Spleen (tissue), 11 donors: Measurements from ENCODE around the gene UQCC2. TPM values are rescaled to one million over a fixed set of nuclear protein-coding genes. Genes with fewer than 3 reads are reported as not detected.

Source experiments
- DNase-seq: peaks from one replicate; pipeline ENCODE4 v3.0.0-alpha.2; 2020
- H3K27ac ChIP-seq, 8 donors: fragments of 200-600 bp; sonication (generic) in 7 of 8; 1 replicate in 4 of 8; 2 replicates in 4 of 8; pipeline versions ENCODE4 v1.5.0 to v1.8.0; 2016 to 2021; ENCODE audit warnings: inconsistent platforms in 4 of 8, mild to moderate bottlenecking in 4 of 8, moderate library complexity in 1 of 8
- H3K27me3 ChIP-seq, 7 donors: fragments of 200-600 bp; sonication (generic) in 6 of 7; replicated peaks in 1 of 7; 1 replicate in 4 of 7; 2 replicates in 3 of 7; pipeline versions ENCODE4 v1.5.0 to v1.8.0; 2016 to 2021; ENCODE audit warnings: inconsistent platforms in 3 of 7, mild to moderate bottlenecking in 1 of 7
- H3K36me3 ChIP-seq, 6 donors: fragments of 200-600 bp; sonication (generic) in 5 of 6; 1 replicate in 4 of 6; 2 replicates in 2 of 6; pipeline versions ENCODE4 v1.5.0 to v1.8.0; 2016 to 2021; ENCODE audit warnings: inconsistent platforms in 2 of 6
- H3K4me1 ChIP-seq, 6 donors: fragments of 200-600 bp; sonication (generic) in 5 of 6; 1 replicate in 3 of 6; 2 replicates in 3 of 6; pipeline versions ENCODE4 v1.5.0 to v1.8.0; 2016 to 2021; ENCODE audit warnings: inconsistent platforms in 3 of 6
- H3K4me3 ChIP-seq, 8 donors: fragments of 200-600 bp; sonication (generic) in 7 of 8; 1 replicate in 4 of 8; 2 replicates in 4 of 8; pipeline versions ENCODE4 v1.5.0 to v1.8.0; 2016 to 2021; ENCODE audit warnings: inconsistent platforms in 4 of 8, mild to moderate bottlenecking in 4 of 8, moderate library complexity in 2 of 8
- H3K9me3 ChIP-seq, 8 donors: fragments of 200-600 bp; sonication (generic) in 7 of 8; 1 replicate in 4 of 8; 2 replicates in 4 of 8; pipeline versions ENCODE4 v1.5.0 to v1.8.0; 2016 to 2021; ENCODE audit warnings: inconsistent platforms in 4 of 8
- POLR2A ChIP-seq, 3 donors: fragments of 450-650 bp; IDR thresholded peaks; one replicate each; pipeline ENCODE4 v1.5.1; 2017; ENCODE audit warnings: antibody characterized with exemption in 3 of 3, mild to moderate bottlenecking in 1 of 3
- POLR2AphosphoS5 ChIP-seq, 3 donors: sonication (generic); formaldehyde crosslinking; IDR thresholded peaks; one replicate each; pipeline ENCODE4 v1.5.1; 2017; ENCODE audit warnings: antibody characterized with exemption in 3 of 3
- WGBS, 5 donors: extraction: QIAGEN DNeasy Blood & Tissue Kit in 3 of 5; methylation state at CpG; one replicate each; pipeline versions ENCODE4 v1.1.5 to v1.1.7; 2013 to 2018; 5-methylcytosine and 5-hydroxymethylcytosine counted together
- intact Hi-C: fragments of 100-400 bp; cut with DNase I; formaldehyde crosslinking; loops from one replicate; pipeline ENCODE4 v1.15.0; 2023; ENCODE audit warnings: low total_unique reads
- polyA plus RNA-seq, 3 donors: library from polyadenylated mRNA; stranded (reverse); fragments of 200-250 nt; gene quantifications; one replicate each; pipeline ENCODE4 v1.2.1, GENCODE V29; 2013
- total RNA-seq, 7 donors: library from RNA; depleted of rRNA in 3 of 7; stranded (reverse); fragments of >200 nt in 3 of 7; fragmentation: NEBNext Ultra II Directional in 4 of 7; extraction: Animal tissue kit (Norgen Biotek cat#: 25700) in 4 of 7; gene quantifications; one replicate each; pipeline versions ENCODE4 v1.1.0 to v1.2.1, GENCODE V29; 2016 to 2021
- TF ChIP-seq, protein P1 (sequence below), 11 experiments: fragments of 200-600 bp in 7 of 11; fragments of 450-650 bp in 4 of 11; sonication (generic) in 4 of 11; IDR thresholded peaks in 8 of 11; conservative IDR thresholded peaks in 3 of 11; 1 replicate in 7 of 11; 2 replicates in 4 of 11; pipeline versions ENCODE4 v1.4.0 to v1.8.0; 2016 to 2021; ENCODE audit warnings: antibody characterized with exemption in 11 of 11, inconsistent platforms in 4 of 11, mild to moderate bottlenecking in 1 of 11
- donor health status: healthy with polysubstance abuse.
- donor health status: DM: no; HTN: no; CAD: no; lungs with moderate emphysema.
- donor health status: DM: no; HTN: no; CAD: no.
- donor health status: Bipolar disorder and iron deficiency.
- donor health status: healthy.
- donor health status: DM: no; HTN: no; CAD: no.
- donor health status: DM: yes; HTN: yes; CAD: no.

Gene UQCC2
- total and polyA plus RNA-seq, 10 donors: 8.7 to 77.0 (median 34.1) TPM

DNA sequence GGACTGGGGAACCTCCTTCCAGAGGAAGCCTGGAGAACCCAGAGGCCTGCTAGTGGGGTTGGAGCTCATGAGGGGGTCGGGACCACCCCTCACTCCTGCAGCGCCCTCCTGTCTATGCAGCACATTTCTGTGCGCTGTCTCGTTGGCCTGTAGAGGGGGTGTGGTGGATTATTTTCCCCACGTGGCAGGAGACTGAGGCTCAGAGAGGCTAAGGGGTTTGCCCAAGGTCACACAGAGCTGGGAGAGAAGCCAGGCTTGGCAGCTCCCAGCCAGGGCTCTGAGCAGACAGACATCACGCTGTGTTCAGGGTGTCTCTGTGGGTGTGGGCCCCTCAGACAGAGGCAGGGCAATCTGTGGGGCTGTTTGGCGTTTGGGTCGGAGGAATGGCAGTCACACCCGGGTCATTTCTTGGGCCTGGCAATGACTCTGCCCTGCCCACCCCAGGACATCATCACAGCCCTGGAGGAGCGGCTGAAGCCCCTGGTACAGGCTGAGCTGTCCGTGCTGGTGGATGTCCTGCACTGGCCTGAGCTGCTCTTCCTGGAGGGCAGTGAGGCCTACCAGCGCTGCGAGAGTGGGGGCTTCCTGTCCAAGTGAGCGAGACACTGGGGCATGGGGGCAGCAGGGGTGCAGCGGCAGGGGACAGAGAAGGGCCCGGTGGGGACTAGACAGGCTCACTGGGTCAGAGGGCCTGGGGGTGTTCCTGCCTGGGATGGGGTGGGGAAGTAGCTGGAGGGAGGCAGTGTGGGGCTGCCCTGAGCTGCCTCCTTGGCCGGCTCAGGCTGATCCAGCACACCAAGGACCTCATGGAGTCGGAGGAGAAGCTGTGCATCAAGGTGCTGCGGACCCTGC is 27.7 kb downstream of the UQCC2 start:
- Histone ChIP-seq H3K27me3 (no peaks in the 10 kb centered on the region), H3K4me3 (no peak overlapping the region), H3K9me3 (no peaks in the 10 kb centered on the region), H3K27ac (peak overlapping the region in 1 of 8 donors; percentile 18), H3K36me3 (peaks cover 0 to 100% (median 96%) of the 10 kb centered on the region in 6 donors), H3K4me1 (peaks cover 0 to 22% (median 10%) of the 10 kb centered on the region in 6 donors)
- WGBS, 5 donors: 74 to 86% (median 83%) methylated on average over 10 to 19 of the region's 19 CpGs
- peak; percentile 72 for DNase-seq
- TF ChIP-seq POLR2A (IDR thresholded peaks at IDR 0.05): no peak
- TF ChIP-seq, protein P1, sequence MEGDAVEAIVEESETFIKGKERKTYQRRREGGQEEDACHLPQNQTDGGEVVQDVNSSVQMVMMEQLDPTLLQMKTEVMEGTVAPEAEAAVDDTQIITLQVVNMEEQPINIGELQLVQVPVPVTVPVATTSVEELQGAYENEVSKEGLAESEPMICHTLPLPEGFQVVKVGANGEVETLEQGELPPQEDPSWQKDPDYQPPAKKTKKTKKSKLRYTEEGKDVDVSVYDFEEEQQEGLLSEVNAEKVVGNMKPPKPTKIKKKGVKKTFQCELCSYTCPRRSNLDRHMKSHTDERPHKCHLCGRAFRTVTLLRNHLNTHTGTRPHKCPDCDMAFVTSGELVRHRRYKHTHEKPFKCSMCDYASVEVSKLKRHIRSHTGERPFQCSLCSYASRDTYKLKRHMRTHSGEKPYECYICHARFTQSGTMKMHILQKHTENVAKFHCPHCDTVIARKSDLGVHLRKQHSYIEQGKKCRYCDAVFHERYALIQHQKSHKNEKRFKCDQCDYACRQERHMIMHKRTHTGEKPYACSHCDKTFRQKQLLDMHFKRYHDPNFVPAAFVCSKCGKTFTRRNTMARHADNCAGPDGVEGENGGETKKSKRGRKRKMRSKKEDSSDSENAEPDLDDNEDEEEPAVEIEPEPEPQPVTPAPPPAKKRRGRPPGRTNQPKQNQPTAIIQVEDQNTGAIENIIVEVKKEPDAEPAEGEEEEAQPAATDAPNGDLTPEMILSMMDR (IDR thresholded peaks at IDR 0.05 in 8 of 11, conservative IDR thresholded peaks at IDR 0.05 in 3 of 11): no peak
- intact Hi-C loops: no loop called here

DNA sequence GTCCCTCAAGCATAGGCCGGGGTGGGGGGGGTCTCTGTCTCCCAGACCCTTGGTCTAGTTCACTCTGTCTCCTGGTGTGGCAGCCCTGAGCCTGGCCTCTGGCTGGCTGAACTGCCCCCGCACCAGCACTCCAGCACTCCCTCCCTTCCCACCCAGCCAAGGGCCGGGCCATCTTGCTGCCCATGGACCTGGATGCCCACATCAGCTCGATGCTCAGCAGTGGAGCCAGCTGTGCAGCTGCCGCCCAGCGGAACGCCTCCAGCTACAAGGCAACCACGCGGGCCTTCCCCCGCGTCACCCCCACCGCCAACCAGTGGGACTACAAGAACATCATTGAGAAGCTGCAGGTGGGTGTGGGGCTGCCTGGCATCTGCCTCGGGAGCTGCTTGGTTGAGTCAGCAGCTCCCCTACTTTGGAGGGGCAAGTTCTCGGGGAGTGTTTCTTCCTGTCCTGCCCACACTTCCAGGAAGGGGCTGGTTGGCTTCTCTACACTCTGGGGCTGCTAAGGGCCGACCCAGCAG is 28.4 kb downstream of the UQCC2 start:
- Histone ChIP-seq H3K27ac (peak overlapping the region in 2 of 8 donors; percentile 18 to 36), H3K36me3 (peaks cover 0 to 100% (median 96%) of the 10 kb centered on the region in 6 donors), H3K9me3 (no peaks in the 10 kb centered on the region), H3K27me3 (no peaks in the 10 kb centered on the region), H3K4me1 (peaks cover 0 to 22% (median 10%) of the 10 kb centered on the region in 6 donors), H3K4me3 (no peak overlapping the region)
- WGBS, 5 donors: 62 to 80% (median 74%) methylated on average over 10 to 15 of the region's 15 CpGs
- TF ChIP-seq POLR2A (IDR thresholded peaks at IDR 0.05) (no peak), POLR2AphosphoS5 (IDR thresholded peaks at IDR 0.05) (peak in 2 of 3 donors; percentile 18 to 43)
- intact Hi-C loops: no loop called here
- DNase-seq: peak; percentile 78

DNA sequence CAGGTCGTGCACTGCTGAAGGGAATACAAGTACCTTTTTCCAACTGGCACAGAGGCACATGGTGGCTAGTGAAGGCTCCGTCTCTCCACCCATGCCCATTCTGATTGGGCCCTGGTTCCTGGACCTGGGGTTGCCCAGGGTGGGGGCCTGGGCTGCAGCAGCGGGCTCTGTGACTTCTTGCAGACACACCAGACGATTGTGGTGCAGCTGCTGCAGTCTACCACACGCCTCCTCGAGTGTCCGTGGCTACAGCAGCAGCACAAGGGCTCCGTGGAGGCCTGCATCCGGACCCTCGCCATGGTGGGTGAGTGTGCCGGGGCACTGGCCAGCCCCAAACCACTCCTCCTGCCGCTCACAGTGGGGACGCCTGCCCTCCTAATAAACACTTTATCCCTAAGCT is 29.2 kb downstream of the UQCC2 start:
- H3K27ac ChIP-seq: no peak overlapping the region
- H3K9me3 ChIP-seq: no peaks in the 10 kb centered on the region
- intact Hi-C loops: no loop called here
- H3K27me3 ChIP-seq: no peaks in the 10 kb centered on the region
- peaks cover 0 to 100% (median 96%) of the 10 kb centered on the region in 6 donors for H3K36me3 ChIP-seq
- H3K4me3 ChIP-seq: no peak overlapping the region
- no peak for DNase-seq
- 92 to 96% (median 95%) methylated on average over 13 of the region's 13 CpGs for WGBS, 5 donors
- peaks cover 0 to 22% (median 10%) of the 10 kb centered on the region in 6 donors for H3K4me1 ChIP-seq
- TF ChIP-seq, protein P1 (IDR thresholded peaks at IDR 0.05 in 8 of 11, conservative IDR thresholded peaks at IDR 0.05 in 3 of 11): no peak
- TF ChIP-seq POLR2AphosphoS5 (IDR thresholded peaks at IDR 0.05) (peak in 1 of 3 donors; percentile 9), POLR2A (IDR thresholded peaks at IDR 0.05) (no peak)

DNA sequence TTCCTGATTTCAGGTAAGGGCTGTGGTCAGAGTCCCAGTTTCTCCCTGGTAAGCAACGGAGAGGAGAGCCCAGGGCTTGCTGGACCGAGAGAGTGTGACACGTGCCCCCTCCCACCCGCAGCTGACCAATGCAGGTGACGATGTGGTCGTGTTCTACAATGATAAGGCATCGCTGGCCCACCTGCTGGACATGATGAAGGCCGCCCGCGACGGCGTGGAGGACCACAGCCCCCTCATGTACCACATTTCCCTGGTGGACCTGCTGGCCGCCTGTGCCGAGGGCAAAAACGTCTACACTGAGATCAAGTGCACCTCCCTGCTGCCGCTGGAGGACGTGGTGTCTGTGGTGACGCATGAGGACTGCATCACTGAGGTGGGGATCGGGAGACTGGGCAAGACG is 31.7 kb downstream of the UQCC2 start:
- WGBS, 5 donors: 82 to 95% (median 91%) methylated on average over 15 to 20 of the region's 20 CpGs
- Histone ChIP-seq H3K36me3 (peaks cover 0 to 100% (median 94%) of the 10 kb centered on the region in 6 donors), H3K9me3 (no peaks in the 10 kb centered on the region), H3K4me3 (no peak overlapping the region), H3K4me1 (peaks cover 0 to 16% (median 8%) of the 10 kb centered on the region in 6 donors), H3K27ac (no peak overlapping the region), H3K27me3 (no peaks in the 10 kb centered on the region)
- TF ChIP-seq, protein P1 (IDR thresholded peaks at IDR 0.05 in 8 of 11, conservative IDR thresholded peaks at IDR 0.05 in 3 of 11): no peak
- TF ChIP-seq POLR2A (IDR thresholded peaks at IDR 0.05) (no peak), POLR2AphosphoS5 (IDR thresholded peaks at IDR 0.05) (peak in 2 of 3 donors; percentile 17 to 35)
- no peak for DNase-seq
- intact Hi-C loops: no loop called here
